ENCODE data around the gene ADCY3. TPM values are rescaled to one million over a fixed set of nuclear protein-coding genes. Genes with fewer than 3 reads are reported as not detected.

Gene ADCY3
- total and polyA plus RNA-seq, 9 of the 15 experiments (the other 6 are each of a cell fraction or from before 2014, with no cell fraction given) = 1.5 to 54.8 (median 26.3) TPM

DNA sequence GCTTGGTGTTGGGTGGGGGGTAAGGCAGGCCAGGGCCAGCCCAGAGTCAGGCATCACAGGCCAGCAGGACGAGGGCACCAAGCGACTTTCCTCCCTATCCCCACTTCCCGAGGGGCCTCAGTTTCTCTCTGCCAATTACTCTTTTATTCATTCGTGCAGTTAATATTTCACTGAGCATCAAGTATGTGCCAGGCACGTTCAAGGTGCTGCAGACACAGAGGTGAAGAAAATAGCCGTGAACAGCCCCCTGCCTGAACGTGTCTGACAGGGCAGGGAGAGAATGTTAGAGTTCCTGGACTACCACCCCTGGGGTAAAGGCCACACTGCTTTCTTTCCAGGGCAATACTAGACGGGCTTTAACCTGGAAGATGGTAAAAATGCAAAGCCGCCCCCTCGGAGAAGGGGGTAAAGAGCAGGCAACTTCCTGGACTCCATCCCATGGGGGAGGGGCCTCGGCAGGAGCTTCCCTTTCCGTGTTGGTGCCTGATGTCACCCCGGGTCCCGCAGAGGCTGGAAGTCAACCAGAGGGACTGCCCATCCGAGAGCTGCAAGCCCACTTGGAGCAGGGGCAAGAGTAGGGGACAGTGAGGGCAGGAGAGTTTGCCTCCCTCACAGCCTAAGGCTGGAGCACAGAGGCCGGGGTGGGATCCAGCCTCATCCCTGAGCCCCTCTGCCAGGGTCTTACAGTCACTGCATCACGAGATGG lies 79.7 kb downstream of the ADCY3 start:
- no peak overlapping the region for H3K4me2 ChIP-seq (ENCODE audit: insufficient read depth, low read length)
- BruUV-seq (replicated peaks) = no TSS peak
- ChIA-PET CTCF (ENCODE audit: low intra/inter-chr PET ratio) (no interaction called here), POLR2A (no interaction called here)
- H3K4me1 ChIP-seq (replicated peaks in 1 of 2; ENCODE audit: control insufficient read depth in 2 of 2, insufficient read depth in 2 of 2, low read length in 2 of 2) = peaks cover 0 to 6% of the 10 kb centered on the region in 2 experiments; a peak in 2 of 5 replicates
- TF ChIP-seq NFRKB (IDR thresholded peaks at IDR 0.05; ENCODE audit: low read depth) (no peak), CGGBP1 (CRISPR knock-in tag; IDR thresholded peaks at IDR 0.05) (no peak), NELFE (IDR thresholded peaks at IDR 0.05; ENCODE audit: insufficient read depth, insufficient read length) (no peak), ZNF717 (CRISPR knock-in tag; IDR thresholded peaks at IDR 0.05) (no peak), HDAC6 (IDR thresholded peaks at IDR 0.05; ENCODE audit: low read depth, low read length) (no peak), KAT7 (CRISPR knock-in tag; IDR thresholded peaks at IDR 0.05; ENCODE audit: borderline replicate concordance) (no peak)
- TF ChIP-seq, protein P1, sequence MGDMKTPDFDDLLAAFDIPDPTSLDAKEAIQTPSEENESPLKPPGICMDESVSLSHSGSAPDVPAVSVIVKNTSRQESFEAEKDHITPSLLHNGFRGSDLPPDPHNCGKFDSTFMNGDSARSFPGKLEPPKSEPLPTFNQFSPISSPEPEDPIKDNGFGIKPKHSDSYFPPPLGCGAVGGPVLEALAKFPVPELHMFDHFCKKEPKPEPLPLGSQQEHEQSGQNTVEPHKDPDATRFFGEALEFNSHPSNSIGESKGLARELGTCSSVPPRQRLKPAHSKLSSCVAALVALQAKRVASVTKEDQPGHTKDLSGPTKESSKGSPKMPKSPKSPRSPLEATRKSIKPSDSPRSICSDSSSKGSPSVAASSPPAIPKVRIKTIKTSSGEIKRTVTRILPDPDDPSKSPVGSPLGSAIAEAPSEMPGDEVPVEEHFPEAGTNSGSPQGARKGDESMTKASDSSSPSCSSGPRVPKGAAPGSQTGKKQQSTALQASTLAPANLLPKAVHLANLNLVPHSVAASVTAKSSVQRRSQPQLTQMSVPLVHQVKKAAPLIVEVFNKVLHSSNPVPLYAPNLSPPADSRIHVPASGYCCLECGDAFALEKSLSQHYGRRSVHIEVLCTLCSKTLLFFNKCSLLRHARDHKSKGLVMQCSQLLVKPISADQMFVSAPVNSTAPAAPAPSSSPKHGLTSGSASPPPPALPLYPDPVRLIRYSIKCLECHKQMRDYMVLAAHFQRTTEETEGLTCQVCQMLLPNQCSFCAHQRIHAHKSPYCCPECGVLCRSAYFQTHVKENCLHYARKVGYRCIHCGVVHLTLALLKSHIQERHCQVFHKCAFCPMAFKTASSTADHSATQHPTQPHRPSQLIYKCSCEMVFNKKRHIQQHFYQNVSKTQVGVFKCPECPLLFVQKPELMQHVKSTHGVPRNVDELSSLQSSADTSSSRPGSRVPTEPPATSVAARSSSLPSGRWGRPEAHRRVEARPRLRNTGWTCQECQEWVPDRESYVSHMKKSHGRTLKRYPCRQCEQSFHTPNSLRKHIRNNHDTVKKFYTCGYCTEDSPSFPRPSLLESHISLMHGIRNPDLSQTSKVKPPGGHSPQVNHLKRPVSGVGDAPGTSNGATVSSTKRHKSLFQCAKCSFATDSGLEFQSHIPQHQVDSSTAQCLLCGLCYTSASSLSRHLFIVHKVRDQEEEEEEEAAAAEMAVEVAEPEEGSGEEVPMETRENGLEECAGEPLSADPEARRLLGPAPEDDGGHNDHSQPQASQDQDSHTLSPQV (IDR thresholded peaks at IDR 0.05) = no peak
- peaks cover 62% of the 10 kb centered on the region; the same call in 2 of the 3 replicates for H3K36me3 ChIP-seq (ENCODE audit: control insufficient read depth, insufficient read depth, low read length)
- H3K4me3 ChIP-seq = no peak overlapping the region
- in situ Hi-C loops (cut with MboI) (no loop called here), intact Hi-C loops (cut with micrococcal nuclease) (no loop called here)
- H3K9me1 ChIP-seq (ENCODE audit: control insufficient read depth, insufficient read depth, low read length) = no peaks in the 10 kb centered on the region
- no peaks in the 10 kb centered on the region for H3K9me3 ChIP-seq (replicated peaks; ENCODE audit: control insufficient read depth, insufficient read depth, low read depth, low read length)
- ATAC-seq = no peak
- WGBS (ENCODE audit: insufficient coverage, low coverage, missing lambda C conversion rate) = 85% methylated on average over 14 of the region's 17 CpGs
- no peak overlapping the region for H3K9ac ChIP-seq (ENCODE audit: insufficient read depth in 1 of 2, low read depth in 2 of 2, low read length in 2 of 2)
- H3K27ac ChIP-seq (ENCODE audit: extremely low read depth, low read depth, low read length) = no peak overlapping the region
- FAIRE-seq = no peak
- H4K20me1 ChIP-seq (replicated peaks; ENCODE audit: control insufficient read depth, insufficient read depth, low read length) = no peaks in the 10 kb centered on the region
- H2AFZ ChIP-seq (ENCODE audit: low read depth, low read length) = no peak overlapping the region
- no peaks in the 10 kb centered on the region for H3K79me2 ChIP-seq (ENCODE audit: control insufficient read depth, insufficient read depth, low read length)
- DNase-seq (ENCODE audit: extremely low read depth in 1 of 4, low spot score in 3 of 4) = no peak
- no peaks in the 10 kb centered on the region for H3K27me3 ChIP-seq (ENCODE audit: control insufficient read depth in 2 of 2, insufficient read depth in 2 of 2, low read length in 2 of 2)
